ENCODE data around the gene OTUB1.
"Not testable (repeated sequence)": the region's sequence is repeated elsewhere in the genome, so short reads cannot be mapped to it uniquely, and the experiment has no call there.

OTUB1 gene

GRCh38 chr11:64026575-64027205, 40.5 kb downstream of the OTUB1 start:
- DNase-seq = no peak

DNA sequence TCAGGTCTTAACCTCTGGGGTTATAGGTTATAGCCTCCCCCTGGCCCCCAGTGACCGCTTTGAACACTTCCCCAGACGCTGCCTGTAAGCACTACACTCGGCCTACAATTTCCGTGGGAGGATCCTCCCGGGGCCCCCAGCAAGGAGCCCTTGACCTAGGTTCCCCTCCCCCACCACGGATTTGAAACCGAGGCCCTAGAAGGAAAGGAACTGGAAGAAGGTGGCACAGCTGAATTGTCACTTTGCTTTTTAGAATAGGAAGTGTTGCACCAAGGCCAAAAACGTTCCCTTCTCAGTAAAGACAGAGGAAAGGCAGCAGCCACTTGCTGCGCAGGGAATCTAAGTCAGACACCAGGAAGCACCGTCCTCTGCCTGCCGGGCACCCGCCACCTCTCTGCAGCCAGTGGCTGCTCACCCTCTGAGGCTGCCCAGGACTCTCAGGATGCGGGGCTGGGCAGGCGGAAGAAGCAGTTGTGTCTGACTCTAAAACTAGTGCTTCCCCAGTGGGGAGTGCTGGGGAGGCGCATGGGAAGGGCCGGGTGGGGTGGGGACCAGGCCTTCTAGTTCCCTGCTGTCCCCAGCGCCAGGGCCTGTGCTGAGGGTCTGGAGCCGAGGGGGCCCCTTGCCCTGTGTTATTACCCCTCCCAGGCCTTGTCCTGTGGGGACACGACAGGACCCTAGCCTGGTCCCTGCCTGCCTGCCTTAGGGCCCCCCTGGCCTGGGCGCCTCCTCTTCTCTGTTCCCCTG, 41.6 kb downstream of the OTUB1 start:
- DNase-seq = no peak

GRCh38 chr11:64028398-64029115, 42.3 kb downstream of the OTUB1 start:
- peak; percentile 27 for DNase-seq

GRCh38 chr11:64029773-64030172, 43.5 kb downstream of the OTUB1 start:
- DNase-seq = no peak

GRCh38 chr11:64031001-64031400, 44.8 kb downstream of the OTUB1 start:
- no peak for DNase-seq

DNA sequence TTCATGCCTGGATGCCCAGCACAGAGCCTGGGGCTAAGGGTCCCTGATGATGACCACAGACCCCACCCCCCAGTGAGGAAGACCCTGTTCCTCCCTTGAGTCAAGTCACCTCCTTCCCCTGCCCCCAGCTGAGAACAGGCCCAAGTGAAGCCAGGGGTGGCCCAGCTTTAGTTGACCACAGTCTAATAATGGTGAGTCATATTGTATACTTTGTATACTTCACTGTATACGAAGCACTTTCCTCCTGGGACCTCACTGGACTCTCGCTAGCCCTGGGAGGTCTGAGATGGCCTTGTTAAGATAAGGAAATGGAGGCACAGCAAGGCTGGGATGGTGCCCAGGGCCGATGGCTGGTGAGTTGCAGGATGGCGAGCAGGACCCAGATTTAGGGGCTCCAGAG, 45.8 kb downstream of the OTUB1 start:
- DNase-seq = no peak

GRCh38 chr11:64034411-64034811, 48.2 kb downstream of the OTUB1 start:
- DNase-seq = no peak

DNA sequence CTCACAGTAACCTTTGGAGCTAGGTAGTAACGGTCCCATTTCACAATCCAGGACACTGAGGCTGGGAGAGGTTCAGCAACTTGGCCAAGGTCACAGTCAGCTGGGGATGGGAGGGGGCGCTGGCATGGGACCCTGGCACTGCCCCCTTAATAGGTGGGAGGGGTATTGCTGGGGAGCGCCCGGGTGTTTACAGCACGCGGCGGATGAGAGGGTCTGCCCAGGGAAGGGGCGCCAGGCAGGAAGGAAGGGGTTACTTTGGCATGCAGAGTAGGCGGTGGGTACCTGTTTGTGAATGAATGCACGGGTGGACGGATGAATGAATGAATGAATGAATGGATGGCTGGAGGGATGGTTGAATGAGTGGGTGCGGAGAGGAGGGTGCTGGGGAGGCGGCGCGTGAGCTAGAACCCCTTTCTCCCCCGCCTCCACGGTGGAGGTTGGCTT, 48.9 kb downstream of the OTUB1 start:
- DNase-seq = no peak

DNA sequence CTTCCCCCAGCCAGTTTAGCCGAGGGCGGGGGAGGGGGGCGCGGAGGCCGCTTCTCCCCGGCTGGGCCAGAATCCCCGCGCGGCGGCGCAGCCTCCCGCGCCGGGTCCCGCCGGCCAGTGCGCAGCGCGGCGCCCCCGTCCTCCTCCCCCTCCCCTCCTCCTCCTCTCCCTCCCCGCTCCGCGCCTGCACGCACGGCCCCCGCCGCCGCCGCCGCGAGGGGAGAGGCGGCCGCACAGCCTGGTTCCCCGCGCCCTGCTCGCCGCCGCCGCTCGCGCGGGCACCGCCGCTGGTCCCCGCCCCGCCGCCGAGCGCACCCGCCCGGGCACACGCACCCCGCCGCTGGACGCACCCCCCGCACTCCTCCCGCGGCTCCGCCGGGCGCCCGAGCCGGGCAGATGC, 49.3 kb downstream of the OTUB1 start, which contains the start of gene FLRT1:
TSS of gene FLRT1 (plus strand) at position 356 of the 400 bp plus-strand sequence. CDS start 80,337 bp downstream, outside the sequence.
- DNase-seq = no peak

DNA sequence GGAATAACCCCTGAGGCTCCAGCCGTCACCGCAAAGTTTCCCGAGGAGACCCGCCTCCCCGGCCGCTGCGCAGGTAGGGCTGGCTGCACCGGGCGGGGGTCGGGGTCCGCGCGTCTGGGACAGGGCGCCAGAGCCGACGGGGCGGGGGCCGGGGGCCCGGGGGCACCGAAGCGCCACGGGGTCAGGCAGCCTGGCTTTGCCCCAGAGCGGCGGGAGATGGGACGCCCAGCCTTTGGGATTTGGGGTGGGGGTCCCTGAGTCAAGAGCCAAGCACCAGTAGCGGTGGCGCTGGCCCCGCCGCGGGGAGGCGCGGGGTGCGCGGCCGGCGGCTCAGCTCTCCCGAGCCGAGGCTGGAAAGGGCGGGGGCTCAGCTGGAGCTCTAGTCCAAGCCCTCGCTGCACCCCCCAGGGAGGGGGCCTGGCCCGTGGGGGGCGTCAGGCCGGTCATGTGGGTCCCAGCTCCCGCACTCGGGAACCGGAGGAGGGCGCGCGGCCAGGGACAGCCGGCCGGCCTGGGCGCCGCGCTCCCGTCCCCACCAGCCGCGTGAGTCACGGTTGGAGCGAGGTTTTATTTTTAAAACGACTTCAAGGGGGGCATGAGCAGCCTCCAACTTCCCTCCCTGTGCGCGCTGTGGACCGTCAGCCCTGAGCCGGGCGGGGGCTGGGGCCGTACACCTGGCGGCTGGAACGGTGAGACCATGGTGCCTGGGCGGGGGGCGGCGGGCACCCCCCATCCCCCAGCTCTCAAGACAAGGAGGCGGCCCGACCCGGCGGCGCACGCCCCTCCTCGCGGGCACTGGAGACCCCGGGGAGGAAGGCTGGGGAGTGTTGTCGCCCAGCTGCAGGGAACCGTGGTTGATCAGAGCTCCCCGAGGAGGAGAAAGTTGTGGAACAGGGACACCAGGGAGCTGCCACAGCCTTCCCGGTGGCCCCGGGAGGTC, 50.1 kb downstream of the OTUB1 start:
- peak; percentile 23 for DNase-seq

- peak; percentile 30 for DNase-seq
Observed at GRCh38 chr11:64037027-64037634, 50.9 kb downstream of the OTUB1 start.

- no peak for DNase-seq
Observed at GRCh38 chr11:64038500-64038899, 52.3 kb downstream of the OTUB1 start.

DNA sequence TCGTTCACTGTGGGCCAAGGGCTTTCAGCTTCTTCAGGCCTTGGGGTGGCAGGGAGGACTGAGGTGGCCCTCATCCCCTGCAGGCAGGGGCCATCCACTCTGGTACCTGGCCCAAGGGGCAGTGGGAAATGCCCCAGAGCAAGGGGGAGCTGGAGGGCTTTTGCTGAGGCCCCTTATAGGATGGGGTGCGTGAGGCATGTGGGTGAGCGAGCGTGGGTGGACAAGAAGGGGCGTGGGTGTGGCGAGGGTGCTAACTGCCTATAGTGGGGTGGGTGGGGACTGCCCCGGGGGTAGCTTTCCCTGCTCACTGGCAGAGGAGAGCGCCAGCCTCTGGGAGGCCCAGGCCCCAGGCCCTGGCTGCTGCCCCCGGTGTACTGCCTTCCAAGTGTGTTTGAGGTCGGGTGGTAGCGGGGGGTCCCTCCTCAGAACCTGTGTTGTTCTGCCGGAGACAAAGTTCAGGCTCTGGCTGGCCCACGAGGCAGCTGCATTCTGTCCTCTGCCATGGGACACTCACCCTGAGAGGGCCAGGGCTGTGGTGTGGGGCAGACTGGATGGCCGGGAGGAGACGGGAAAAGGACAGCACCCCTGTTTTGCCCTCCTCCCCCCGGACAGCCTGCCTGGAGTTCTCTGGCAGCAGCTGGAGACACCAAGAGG, 52.9 kb downstream of the OTUB1 start:
- no peak for DNase-seq

DNA sequence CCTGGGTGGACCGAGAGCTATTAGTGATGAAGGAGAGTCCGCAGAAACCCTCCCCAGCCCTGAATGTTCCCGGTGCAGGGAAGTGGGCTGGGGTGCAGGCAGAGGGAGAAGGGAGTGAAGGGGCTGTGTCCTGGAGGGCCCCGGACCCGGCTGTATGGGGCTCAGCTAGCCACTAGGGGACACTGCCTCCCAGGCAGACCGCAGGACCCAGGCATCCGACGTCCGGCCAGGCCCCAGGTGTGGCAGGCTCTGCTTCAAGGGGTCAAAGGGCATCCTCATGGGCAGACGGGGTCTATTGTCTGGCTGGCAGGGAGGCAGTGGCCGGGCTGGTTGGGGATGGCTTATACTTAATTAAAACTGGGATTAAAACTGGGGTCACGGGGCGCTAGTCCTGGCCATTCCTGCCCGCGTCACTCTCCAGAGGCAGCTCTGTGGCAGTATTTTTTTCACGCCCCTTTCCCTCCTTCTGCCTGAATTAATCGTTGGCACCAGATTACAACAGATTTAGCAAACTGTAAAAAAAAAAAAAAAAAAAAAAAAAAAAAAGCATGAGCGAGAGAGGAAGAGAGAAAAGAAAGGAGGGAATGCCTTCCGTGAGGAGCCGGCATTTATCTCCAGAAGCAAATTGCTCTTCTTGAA, 54.6 kb downstream of the OTUB1 start:
- no peak for DNase-seq

DNA sequence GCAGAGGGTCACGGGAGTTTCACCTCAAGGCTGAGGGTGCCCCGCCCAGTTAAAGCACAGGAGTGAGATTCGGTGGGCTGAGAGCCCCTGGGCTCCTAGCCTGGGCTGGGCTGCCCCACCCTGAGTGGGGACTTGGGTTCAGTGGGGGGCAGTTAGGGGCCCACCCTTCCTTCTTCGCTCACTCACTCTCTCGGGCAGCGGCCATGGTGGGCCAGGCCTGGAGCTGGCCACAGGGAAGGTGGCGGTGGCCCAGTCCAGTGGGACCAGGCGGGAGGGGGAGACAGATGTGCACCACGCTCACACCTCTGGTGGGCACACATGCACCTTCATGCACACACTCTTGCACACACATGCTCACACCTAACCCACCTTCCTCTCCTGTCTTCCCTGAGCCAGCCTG, 55.6 kb downstream of the OTUB1 start:
- DNase-seq = no peak

GRCh38 chr11:64042301-64042700, 56.1 kb downstream of the OTUB1 start:
- no peak for DNase-seq

- DNase-seq = no peak
Observed at GRCh38 chr11:64043545-64043944, 57.3 kb downstream of the OTUB1 start.

GRCh38 chr11:64044730-64045393, 58.6 kb downstream of the OTUB1 start:
- DNase-seq = no peak

- no peak for DNase-seq
Observed at GRCh38 chr11:64045700-64046099, 59.5 kb downstream of the OTUB1 start.

- not testable (repeated sequence) for DNase-seq
Observed at GRCh38 chr11:64047373-64047772, 61.1 kb downstream of the OTUB1 start.
